Upper lobe of left lung (tissue), 4 donors: ENCODE measurements around the gene FXYD7.

Experiments
- POLR2AphosphoS5 ChIP-seq, 2 donors: sonication (generic); formaldehyde crosslinking; IDR thresholded peaks; one replicate each; pipeline ENCODE4 v1.5.1; 2017; ENCODE audit warnings: antibody characterized with exemption in 2 of 2
- TF ChIP-seq, protein P1 (sequence below), 6 experiments: fragments of 450-650 bp in 4 of 6; fragments of 200-600 bp in 2 of 6; sonication (generic) in 2 of 6; IDR thresholded peaks; one replicate each; pipeline ENCODE4 v1.5.1; 2016 to 2019; ENCODE audit warnings: antibody characterized with exemption in 6 of 6

- TF ChIP-seq, protein P1, sequence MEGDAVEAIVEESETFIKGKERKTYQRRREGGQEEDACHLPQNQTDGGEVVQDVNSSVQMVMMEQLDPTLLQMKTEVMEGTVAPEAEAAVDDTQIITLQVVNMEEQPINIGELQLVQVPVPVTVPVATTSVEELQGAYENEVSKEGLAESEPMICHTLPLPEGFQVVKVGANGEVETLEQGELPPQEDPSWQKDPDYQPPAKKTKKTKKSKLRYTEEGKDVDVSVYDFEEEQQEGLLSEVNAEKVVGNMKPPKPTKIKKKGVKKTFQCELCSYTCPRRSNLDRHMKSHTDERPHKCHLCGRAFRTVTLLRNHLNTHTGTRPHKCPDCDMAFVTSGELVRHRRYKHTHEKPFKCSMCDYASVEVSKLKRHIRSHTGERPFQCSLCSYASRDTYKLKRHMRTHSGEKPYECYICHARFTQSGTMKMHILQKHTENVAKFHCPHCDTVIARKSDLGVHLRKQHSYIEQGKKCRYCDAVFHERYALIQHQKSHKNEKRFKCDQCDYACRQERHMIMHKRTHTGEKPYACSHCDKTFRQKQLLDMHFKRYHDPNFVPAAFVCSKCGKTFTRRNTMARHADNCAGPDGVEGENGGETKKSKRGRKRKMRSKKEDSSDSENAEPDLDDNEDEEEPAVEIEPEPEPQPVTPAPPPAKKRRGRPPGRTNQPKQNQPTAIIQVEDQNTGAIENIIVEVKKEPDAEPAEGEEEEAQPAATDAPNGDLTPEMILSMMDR (IDR thresholded peaks at IDR 0.05) = no peak
- TF ChIP-seq POLR2AphosphoS5 (IDR thresholded peaks at IDR 0.05) = no peak
Observed at GRCh38 chr19:35174226-35174625, 31.2 kb downstream of the FXYD7 start.
